COLO668 (cell line): ENCODE results near the gene PRPF8.
A peak's percentile ranks its signal among the peaks of the same experiment; 100 is the strongest.

ENCODE experiments used
- DNase-seq: peaks from one replicate; lab custom pipeline; 2025; ENCODE audit not compliant: unreplicated experiment; lab: John Stamatoyannopoulos, UW

The PRPF8 gene

GRCh38 chr17:1627982-1628855 lies 56.4 kb downstream of the PRPF8 start, which contains the start of gene SLC43A2:
Gene SLC43A2 (minus strand): TSS chr17:1628834. CDS start chr17:1627874, 960 bp downstream.
- peak; percentile 86 for DNase-seq

- no peak for DNase-seq
Measured at GRCh38 chr17:1627182-1627981, 57.3 kb downstream of the PRPF8 start.

GRCh38 chr17:1626333-1626732 lies 58.3 kb downstream of the PRPF8 start:
- DNase-seq = no peak

- no peak for DNase-seq
Measured at GRCh38 chr17:1625581-1625980, 59.1 kb downstream of the PRPF8 start.

- no peak for DNase-seq
Measured at GRCh38 chr17:1625053-1625452, 59.6 kb downstream of the PRPF8 start.

GRCh38 chr17:1624650-1625049 lies 60.0 kb downstream of the PRPF8 start:
- no peak for DNase-seq

GRCh38 chr17:1623057-1623630 lies 61.5 kb downstream of the PRPF8 start:
- DNase-seq = no peak

GRCh38 chr17:1621273-1621954 lies 63.3 kb downstream of the PRPF8 start:
- DNase-seq = no peak

- no peak for DNase-seq
Measured at GRCh38 chr17:1620486-1620885, 64.2 kb downstream of the PRPF8 start.

- DNase-seq = no peak
Measured at GRCh38 chr17:1617620-1618174, 67.0 kb downstream of the PRPF8 start.

- no peak for DNase-seq
Measured at GRCh38 chr17:1616101-1616500, 68.6 kb downstream of the PRPF8 start.

GRCh38 chr17:1612400-1612799 lies 72.3 kb downstream of the PRPF8 start:
- DNase-seq = no peak

GRCh38 chr17:1611715-1612114 lies 73.0 kb downstream of the PRPF8 start:
- no peak for DNase-seq

GRCh38 chr17:1608676-1609075 lies 76.0 kb downstream of the PRPF8 start:
- DNase-seq = no peak

- DNase-seq = no peak
Measured at GRCh38 chr17:1607971-1608320, 76.7 kb downstream of the PRPF8 start.

- DNase-seq = peak; percentile 9
Measured at GRCh38 chr17:1606352-1606985, 78.2 kb downstream of the PRPF8 start.

- no peak for DNase-seq
Measured at GRCh38 chr17:1605681-1606351, 78.9 kb downstream of the PRPF8 start.

- DNase-seq = no peak
Measured at GRCh38 chr17:1604831-1605528, 79.7 kb downstream of the PRPF8 start.

GRCh38 chr17:1601571-1601970 lies 83.1 kb downstream of the PRPF8 start:
- DNase-seq = no peak
